ENCODE results near the gene MAP3K14. TPM values are rescaled to one million over a fixed set of nuclear protein-coding genes. Genes with fewer than 3 reads are reported as not detected.
A peak's percentile ranks its signal among the peaks of the same experiment; 100 is the strongest.

MAP3K14 gene
- total and polyA plus RNA-seq, 10 of the 15 experiments (the other 5 are each of a cell fraction or from before 2014, with no cell fraction given): 2.1 to 33.3 (median 19.7) TPM

GRCh38 chr17:45302649-45303173 lies 14.1 kb downstream of the MAP3K14 start (continued):
- TF ChIP-seq CUX1 (IDR thresholded peaks at IDR 0.05; ENCODE audit: insufficient replicate concordance, low read depth, low read length) (no peak), CHD1 (IDR thresholded peaks at IDR 0.05; ENCODE audit: low read depth, low read length) (no peak), DPF2 (IDR thresholded peaks at IDR 0.05) (peak; percentile 79; the same call in 1 of the 2 replicates), E4F1 (IDR thresholded peaks at IDR 0.05; ENCODE audit: borderline replicate concordance, partially characterized antibody) (no peak), MTA3 (IDR thresholded peaks at IDR 0.05; ENCODE audit: borderline replicate concordance, low read length) (no peak), CHD4 (IDR thresholded peaks at IDR 0.05) (no peak), SMARCA5 (IDR thresholded peaks at IDR 0.05) (no peak), CBX3 (IDR thresholded peaks at IDR 0.05; ENCODE audit: borderline replicate concordance, low read depth) (no peak), RB1 (IDR thresholded peaks at IDR 0.05; ENCODE audit: borderline replicate concordance) (no peak), SIX5 (IDR thresholded peaks at IDR 0.05; ENCODE audit: low read depth, low read length, severe bottlenecking) (peak; percentile 3), CTCF (IDR thresholded peaks at IDR 0.05 in 2 of 3, conservative IDR thresholded peaks at IDR 0.05 in 1 of 3; ENCODE audit: control insufficient read depth in 2 of 3, extremely low read depth in 1 of 3, insufficient read depth in 1 of 3, low read depth in 3 of 3, low read length in 3 of 3) (no peak), CBX5 (IDR thresholded peaks at IDR 0.05; ENCODE audit: low read depth) (no peak), JUND (IDR thresholded peaks at IDR 0.05; ENCODE audit: low read depth, low read length) (no peak), USF1 (IDR thresholded peaks at IDR 0.05; ENCODE audit: borderline replicate concordance, extremely low read length, insufficient read depth, low read depth, low read length) (no peak), RAD21 (IDR thresholded peaks at IDR 0.05; ENCODE audit: insufficient read depth, low read depth, low read length) (no peak), ESRRA (IDR thresholded peaks at IDR 0.05; ENCODE audit: low read length) (no peak), RUNX3 (IDR thresholded peaks at IDR 0.05; ENCODE audit: low read length) (peak; percentile 92)

Measured in GM12878 (cell line).